ENCODE measurements around the gene MPP1.

The MPP1 gene

GRCh38 chrX:154731881-154732280 is 73.4 kb downstream of the MPP1 start:
- DNase-seq (ENCODE audit: low read depth), result no peak
- TF ChIP-seq, protein P1, sequence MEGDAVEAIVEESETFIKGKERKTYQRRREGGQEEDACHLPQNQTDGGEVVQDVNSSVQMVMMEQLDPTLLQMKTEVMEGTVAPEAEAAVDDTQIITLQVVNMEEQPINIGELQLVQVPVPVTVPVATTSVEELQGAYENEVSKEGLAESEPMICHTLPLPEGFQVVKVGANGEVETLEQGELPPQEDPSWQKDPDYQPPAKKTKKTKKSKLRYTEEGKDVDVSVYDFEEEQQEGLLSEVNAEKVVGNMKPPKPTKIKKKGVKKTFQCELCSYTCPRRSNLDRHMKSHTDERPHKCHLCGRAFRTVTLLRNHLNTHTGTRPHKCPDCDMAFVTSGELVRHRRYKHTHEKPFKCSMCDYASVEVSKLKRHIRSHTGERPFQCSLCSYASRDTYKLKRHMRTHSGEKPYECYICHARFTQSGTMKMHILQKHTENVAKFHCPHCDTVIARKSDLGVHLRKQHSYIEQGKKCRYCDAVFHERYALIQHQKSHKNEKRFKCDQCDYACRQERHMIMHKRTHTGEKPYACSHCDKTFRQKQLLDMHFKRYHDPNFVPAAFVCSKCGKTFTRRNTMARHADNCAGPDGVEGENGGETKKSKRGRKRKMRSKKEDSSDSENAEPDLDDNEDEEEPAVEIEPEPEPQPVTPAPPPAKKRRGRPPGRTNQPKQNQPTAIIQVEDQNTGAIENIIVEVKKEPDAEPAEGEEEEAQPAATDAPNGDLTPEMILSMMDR (IDR thresholded peaks at IDR 0.05; ENCODE audit: insufficient read depth, low read depth, low read length, missing control alignments), result no peak
- no peak overlapping the region for H3K4me3 ChIP-seq (ENCODE audit: low read length)

DNA sequence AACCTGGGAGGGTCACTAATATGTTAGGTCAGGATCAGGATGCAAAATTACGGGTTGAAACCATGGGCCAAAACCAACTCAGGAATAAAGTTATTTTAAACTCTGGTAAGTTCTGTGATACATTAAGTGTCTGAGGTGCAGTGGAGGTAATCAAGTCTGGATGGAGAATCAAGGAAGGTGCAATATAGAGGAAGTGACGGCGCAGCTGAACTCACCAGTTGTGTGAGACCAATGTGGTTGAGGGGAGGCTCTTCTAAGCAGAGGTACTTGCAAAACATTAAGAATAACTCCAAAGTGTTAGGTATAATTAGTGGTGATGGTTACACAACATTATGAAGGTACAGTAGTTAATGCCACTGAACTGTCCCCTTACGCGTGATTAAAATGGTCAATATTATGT is 74.1 kb downstream of the MPP1 start:
- TF ChIP-seq, protein P1 (IDR thresholded peaks at IDR 0.05; ENCODE audit: insufficient read depth, low read depth, low read length, missing control alignments), result no peak
- no peak for DNase-seq (ENCODE audit: low read depth)
- no peak overlapping the region for H3K4me3 ChIP-seq (ENCODE audit: low read length)

GRCh38 chrX:154730253-154730891 is 74.9 kb downstream of the MPP1 start:
- DNase-seq (ENCODE audit: low read depth), result no peak
- H3K4me3 ChIP-seq (ENCODE audit: low read length), result no peak overlapping the region
- TF ChIP-seq, protein P1 (IDR thresholded peaks at IDR 0.05; ENCODE audit: insufficient read depth, low read depth, low read length, missing control alignments), result no peak

- no peak for DNase-seq (ENCODE audit: low read depth)
- TF ChIP-seq, protein P1 (IDR thresholded peaks at IDR 0.05; ENCODE audit: insufficient read depth, low read depth, low read length, missing control alignments), result no peak
- H3K4me3 ChIP-seq (ENCODE audit: low read length), result no peak overlapping the region
Measured at GRCh38 chrX:154729439-154729838, 75.8 kb downstream of the MPP1 start.

Measured in epithelial cell of esophagus (primary cell).